Spleen (tissue), 11 donors: ENCODE measurements around the gene TMEM120B. TPM values are rescaled to one million over a fixed set of nuclear protein-coding genes. Genes with fewer than 3 reads are reported as not detected.

ENCODE experiments used
- DNase-seq: peaks from one replicate; pipeline ENCODE4 v3.0.0-alpha.2; 2020
- H3K27ac ChIP-seq, 8 donors: fragments of 200-600 bp; sonication (generic) in 7 of 8; 1 replicate in 4 of 8; 2 replicates in 4 of 8; pipeline versions ENCODE4 v1.5.0 to v1.8.0; 2016 to 2021; ENCODE audit warnings: inconsistent platforms in 4 of 8, mild to moderate bottlenecking in 4 of 8, moderate library complexity in 1 of 8
- H3K27me3 ChIP-seq, 7 donors: fragments of 200-600 bp; sonication (generic) in 6 of 7; replicated peaks in 1 of 7; 1 replicate in 4 of 7; 2 replicates in 3 of 7; pipeline versions ENCODE4 v1.5.0 to v1.8.0; 2016 to 2021; ENCODE audit warnings: inconsistent platforms in 3 of 7, mild to moderate bottlenecking in 1 of 7
- H3K36me3 ChIP-seq, 6 donors: fragments of 200-600 bp; sonication (generic) in 5 of 6; 1 replicate in 4 of 6; 2 replicates in 2 of 6; pipeline versions ENCODE4 v1.5.0 to v1.8.0; 2016 to 2021; ENCODE audit warnings: inconsistent platforms in 2 of 6
- H3K4me1 ChIP-seq, 6 donors: fragments of 200-600 bp; sonication (generic) in 5 of 6; 1 replicate in 3 of 6; 2 replicates in 3 of 6; pipeline versions ENCODE4 v1.5.0 to v1.8.0; 2016 to 2021; ENCODE audit warnings: inconsistent platforms in 3 of 6
- H3K4me3 ChIP-seq, 8 donors: fragments of 200-600 bp; sonication (generic) in 7 of 8; 1 replicate in 4 of 8; 2 replicates in 4 of 8; pipeline versions ENCODE4 v1.5.0 to v1.8.0; 2016 to 2021; ENCODE audit warnings: inconsistent platforms in 4 of 8, mild to moderate bottlenecking in 4 of 8, moderate library complexity in 2 of 8
- H3K9me3 ChIP-seq, 8 donors: fragments of 200-600 bp; sonication (generic) in 7 of 8; 1 replicate in 4 of 8; 2 replicates in 4 of 8; pipeline versions ENCODE4 v1.5.0 to v1.8.0; 2016 to 2021; ENCODE audit warnings: inconsistent platforms in 4 of 8
- POLR2A ChIP-seq, 3 donors: fragments of 450-650 bp; IDR thresholded peaks; one replicate each; pipeline ENCODE4 v1.5.1; 2017; ENCODE audit warnings: antibody characterized with exemption in 3 of 3, mild to moderate bottlenecking in 1 of 3
- POLR2AphosphoS5 ChIP-seq, 3 donors: sonication (generic); formaldehyde crosslinking; IDR thresholded peaks; one replicate each; pipeline ENCODE4 v1.5.1; 2017; ENCODE audit warnings: antibody characterized with exemption in 3 of 3
- WGBS, 5 donors: extraction: QIAGEN DNeasy Blood & Tissue Kit in 3 of 5; methylation state at CpG; one replicate each; pipeline versions ENCODE4 v1.1.5 to v1.1.7; 2013 to 2018; 5-methylcytosine and 5-hydroxymethylcytosine counted together
- intact Hi-C: fragments of 100-400 bp; cut with DNase I; formaldehyde crosslinking; loops from one replicate; pipeline ENCODE4 v1.15.0; 2023; ENCODE audit warnings: low total_unique reads
- polyA plus RNA-seq, 3 donors: library from polyadenylated mRNA; stranded (reverse); fragments of 200-250 nt; gene quantifications; one replicate each; pipeline ENCODE4 v1.2.1, GENCODE V29; 2013
- total RNA-seq, 7 donors: library from RNA; depleted of rRNA in 3 of 7; stranded (reverse); fragments of >200 nt in 3 of 7; fragmentation: NEBNext Ultra II Directional in 4 of 7; extraction: Animal tissue kit (Norgen Biotek cat#: 25700) in 4 of 7; gene quantifications; one replicate each; pipeline versions ENCODE4 v1.1.0 to v1.2.1, GENCODE V29; 2016 to 2021
- TF ChIP-seq, protein P1 (sequence below), 11 experiments: fragments of 200-600 bp in 7 of 11; fragments of 450-650 bp in 4 of 11; sonication (generic) in 4 of 11; IDR thresholded peaks in 8 of 11; conservative IDR thresholded peaks in 3 of 11; 1 replicate in 7 of 11; 2 replicates in 4 of 11; pipeline versions ENCODE4 v1.4.0 to v1.8.0; 2016 to 2021; ENCODE audit warnings: antibody characterized with exemption in 11 of 11, inconsistent platforms in 4 of 11, mild to moderate bottlenecking in 1 of 11
- donor health status: healthy with polysubstance abuse.
- donor health status: DM: no; HTN: no; CAD: no; lungs with moderate emphysema.
- donor health status: DM: no; HTN: no; CAD: no.
- donor health status: Bipolar disorder and iron deficiency.
- donor health status: healthy.
- donor health status: DM: no; HTN: no; CAD: no.
- donor health status: DM: yes; HTN: yes; CAD: no.

Gene TMEM120B
- total and polyA plus RNA-seq, 10 donors, result 2.9 to 8.9 (median 5.8) TPM

GRCh38 chr12:121780429-121780828 is 67.9 kb downstream of the TMEM120B start:
- TF ChIP-seq, protein P1, sequence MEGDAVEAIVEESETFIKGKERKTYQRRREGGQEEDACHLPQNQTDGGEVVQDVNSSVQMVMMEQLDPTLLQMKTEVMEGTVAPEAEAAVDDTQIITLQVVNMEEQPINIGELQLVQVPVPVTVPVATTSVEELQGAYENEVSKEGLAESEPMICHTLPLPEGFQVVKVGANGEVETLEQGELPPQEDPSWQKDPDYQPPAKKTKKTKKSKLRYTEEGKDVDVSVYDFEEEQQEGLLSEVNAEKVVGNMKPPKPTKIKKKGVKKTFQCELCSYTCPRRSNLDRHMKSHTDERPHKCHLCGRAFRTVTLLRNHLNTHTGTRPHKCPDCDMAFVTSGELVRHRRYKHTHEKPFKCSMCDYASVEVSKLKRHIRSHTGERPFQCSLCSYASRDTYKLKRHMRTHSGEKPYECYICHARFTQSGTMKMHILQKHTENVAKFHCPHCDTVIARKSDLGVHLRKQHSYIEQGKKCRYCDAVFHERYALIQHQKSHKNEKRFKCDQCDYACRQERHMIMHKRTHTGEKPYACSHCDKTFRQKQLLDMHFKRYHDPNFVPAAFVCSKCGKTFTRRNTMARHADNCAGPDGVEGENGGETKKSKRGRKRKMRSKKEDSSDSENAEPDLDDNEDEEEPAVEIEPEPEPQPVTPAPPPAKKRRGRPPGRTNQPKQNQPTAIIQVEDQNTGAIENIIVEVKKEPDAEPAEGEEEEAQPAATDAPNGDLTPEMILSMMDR (IDR thresholded peaks at IDR 0.05 in 8 of 11, conservative IDR thresholded peaks at IDR 0.05 in 3 of 11), result no peak
- TF ChIP-seq POLR2AphosphoS5 (IDR thresholded peaks at IDR 0.05) (no peak), POLR2A (IDR thresholded peaks at IDR 0.05) (no peak)
- H3K4me1 ChIP-seq, result peaks cover 40 to 89% (median 68%) of the 10 kb centered on the region in 6 donors
- peak overlapping the region in 1 of 8 donors; percentile 100 for H3K27ac ChIP-seq
- WGBS, 5 donors, result 86 to 96% (median 94%) methylated on average over 11 of the region's 11 CpGs
- no peaks in the 10 kb centered on the region for H3K9me3 ChIP-seq
- intact Hi-C loops, result no loop called here
- no peak for DNase-seq
- H3K4me3 ChIP-seq, result no peak overlapping the region
- H3K36me3 ChIP-seq, result peaks cover 2 to 41% (median 30%) of the 10 kb centered on the region in 6 donors
- H3K27me3 ChIP-seq, result no peaks in the 10 kb centered on the region

GRCh38 chr12:121781484-121781997 is 69.0 kb downstream of the TMEM120B start:
- TF ChIP-seq POLR2AphosphoS5 (IDR thresholded peaks at IDR 0.05), result no peak
- TF ChIP-seq, protein P1 (IDR thresholded peaks at IDR 0.05 in 8 of 11, conservative IDR thresholded peaks at IDR 0.05 in 3 of 11), result no peak
- no peak for TF ChIP-seq POLR2A (IDR thresholded peaks at IDR 0.05)
- no peak for DNase-seq
- intact Hi-C loops, result no loop called here
- WGBS, 5 donors, result 38 to 55% (median 43%) methylated on average over 11 to 12 of the region's 12 CpGs
- Histone ChIP-seq H3K36me3 (peaks cover 2 to 50% (median 30%) of the 10 kb centered on the region in 6 donors), H3K27ac (peak overlapping the region; percentile 4 to 100 (median 72)), H3K27me3 (no peaks in the 10 kb centered on the region), H3K4me3 (peak overlapping the region in 1 of 8 donors; percentile 27), H3K9me3 (no peaks in the 10 kb centered on the region), H3K4me1 (peaks cover 41 to 89% (median 69%) of the 10 kb centered on the region in 6 donors)

- peak overlapping the region; percentile 4 to 100 (median 72) for H3K27ac ChIP-seq
- peak overlapping the region in 1 of 8 donors; percentile 27 for H3K4me3 ChIP-seq
- no peak for DNase-seq
- intact Hi-C loops, result no loop called here
- 21 to 32% (median 25%) methylated on average over 14 of the region's 14 CpGs for WGBS, 5 donors
- no peaks in the 10 kb centered on the region for H3K9me3 ChIP-seq
- TF ChIP-seq POLR2AphosphoS5 (IDR thresholded peaks at IDR 0.05) (no peak), POLR2A (IDR thresholded peaks at IDR 0.05) (no peak)
- TF ChIP-seq, protein P1 (IDR thresholded peaks at IDR 0.05 in 8 of 11, conservative IDR thresholded peaks at IDR 0.05 in 3 of 11), result no peak
- no peaks in the 10 kb centered on the region for H3K27me3 ChIP-seq
- H3K36me3 ChIP-seq, result peaks cover 2 to 51% (median 30%) of the 10 kb centered on the region in 6 donors
- H3K4me1 ChIP-seq, result peaks cover 42 to 89% (median 74%) of the 10 kb centered on the region in 6 donors
These were observed 69.7 kb downstream of the TMEM120B start for GRCh38 chr12:121781998-121782979.

DNA sequence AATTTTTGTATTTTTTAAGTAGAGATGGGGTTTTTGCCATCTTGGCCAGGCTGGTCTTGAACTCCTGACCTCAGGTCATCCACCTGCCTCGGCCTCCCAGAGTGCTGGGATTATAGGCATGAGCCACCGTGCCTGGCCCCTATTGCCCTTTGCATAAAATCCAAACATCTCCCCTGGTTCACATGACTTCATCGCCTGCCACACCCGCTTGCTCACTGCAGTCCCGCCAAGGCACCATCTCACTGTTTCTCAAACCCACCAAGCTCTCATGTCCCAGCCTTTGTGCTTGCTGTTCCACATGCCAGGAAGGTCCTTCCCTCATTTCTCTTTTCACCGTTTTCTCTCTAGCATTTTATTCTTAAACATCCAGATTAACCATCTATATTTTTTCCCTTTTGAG is 71.2 kb downstream of the TMEM120B start:
- 68 to 90% (median 74%) methylated on average over 6 of the region's 6 CpGs for WGBS, 5 donors
- Histone ChIP-seq H3K27me3 (no peaks in the 10 kb centered on the region), H3K27ac (peak overlapping the region in 4 of 8 donors; percentile 2 to 100 (median 100)), H3K36me3 (peaks cover 2 to 37% (median 25%) of the 10 kb centered on the region in 6 donors), H3K4me3 (no peak overlapping the region), H3K4me1 (peaks cover 56 to 99% (median 87%) of the 10 kb centered on the region in 6 donors), H3K9me3 (no peaks in the 10 kb centered on the region)
- TF ChIP-seq POLR2AphosphoS5 (IDR thresholded peaks at IDR 0.05) (no peak), POLR2A (IDR thresholded peaks at IDR 0.05) (no peak)
- TF ChIP-seq, protein P1 (IDR thresholded peaks at IDR 0.05 in 8 of 11, conservative IDR thresholded peaks at IDR 0.05 in 3 of 11), result no peak
- intact Hi-C loops, result no loop called here
- DNase-seq, result no peak
